IgD-negative memory B cell (primary cell): ENCODE data around the gene RYR3. TPM values are rescaled to one million over a fixed set of nuclear protein-coding genes. Genes with fewer than 3 reads are reported as not detected.

Source experiments
- H3K27ac Mint-ChIP-seq, 3 donors: one replicate each; pipeline ENCODE4 v1.8.0; 2020 to 2022; ENCODE audit warnings: mild to moderate bottlenecking in 3 of 3, mixed read lengths in 3 of 3, moderate library complexity in 1 of 3
- H3K27me3 Mint-ChIP-seq: one replicate; pipeline ENCODE4 v1.8.0; 2021; ENCODE audit warnings: mixed read lengths
- H3K36me3 Mint-ChIP-seq: one replicate; pipeline ENCODE4 v1.8.0; 2020; ENCODE audit warnings: mild to moderate bottlenecking, mixed read lengths
- H3K4me1 Mint-ChIP-seq, 3 donors: one replicate each; pipeline ENCODE4 v1.8.0; 2020 to 2022; ENCODE audit warnings: mixed read lengths in 3 of 3, mild to moderate bottlenecking in 1 of 3
- H3K4me3 Mint-ChIP-seq, 4 donors: one replicate each; pipeline ENCODE4 v1.8.0; 2020 to 2022; ENCODE audit warnings: mild to moderate bottlenecking in 4 of 4, mixed read lengths in 4 of 4, moderate library complexity in 3 of 4
- H3K9me3 Mint-ChIP-seq, 3 donors: one replicate each; pipeline ENCODE4 v1.8.0; 2020 to 2021; ENCODE audit warnings: mixed read lengths in 3 of 3, mild to moderate bottlenecking in 1 of 3
- polyA plus RNA-seq: library from polyadenylated mRNA; unstranded; fragments of 300-500 nt; fragmentation: Illumina TruSeq; gene quantifications from one replicate; pipeline ENCODE4 v1.2.3, GENCODE V29; 2021

RYR3 gene
- polyA plus RNA-seq, 1 donor from 2014 or later: 0.08 TPM

DNA sequence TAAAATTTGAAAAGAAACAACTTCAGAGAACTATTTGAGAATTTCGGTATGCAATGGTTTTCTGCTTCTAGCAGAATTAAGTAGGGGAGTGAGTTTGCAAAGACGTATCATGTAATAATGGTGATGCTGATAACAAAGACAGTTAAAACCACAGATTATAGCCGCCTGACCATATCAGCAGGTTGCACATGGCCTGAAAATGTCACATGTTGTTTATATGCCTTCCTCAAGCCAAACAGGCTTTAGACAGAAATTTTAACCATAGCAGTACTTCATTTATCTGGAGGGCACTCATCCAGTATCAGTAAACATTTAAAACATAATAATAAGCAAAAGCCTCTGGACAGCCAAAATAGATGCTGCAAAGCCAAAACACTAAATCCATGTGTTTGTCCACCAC, 131.7 kb downstream of the RYR3 start:
- Mint-ChIP-seq H3K27me3 (peaks cover 6% of the 10 kb centered on the region), H3K36me3 (no peaks in the 10 kb centered on the region), H3K9me3 (peaks cover 0 to 4% (median 3%) of the 10 kb centered on the region in 3 donors), H3K4me3 (no peak overlapping the region), H3K4me1 (no peaks in the 10 kb centered on the region), H3K27ac (no peak overlapping the region)

DNA sequence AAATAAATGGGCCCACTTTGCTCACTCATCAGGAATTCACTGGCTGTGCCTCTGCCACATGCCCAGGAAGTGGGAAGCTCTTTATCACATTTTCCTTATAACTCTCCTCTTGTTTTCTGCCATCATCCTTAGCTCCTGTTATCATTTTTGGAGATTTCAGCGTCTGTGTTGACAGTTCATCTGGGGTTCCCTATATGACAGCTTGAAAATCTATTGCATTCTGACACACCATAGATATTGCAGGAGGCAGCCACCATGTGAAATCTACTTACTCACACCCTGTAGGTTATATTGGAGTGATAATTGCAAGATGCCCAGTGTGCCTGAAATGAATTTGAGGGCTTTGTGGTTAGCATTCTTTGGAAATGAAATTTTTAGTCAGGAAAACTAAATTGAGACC, 132.9 kb downstream of the RYR3 start:
- H3K27me3 Mint-ChIP-seq: peaks cover 6% of the 10 kb centered on the region
- peaks cover 0 to 3% (median 3%) of the 10 kb centered on the region in 3 donors for H3K9me3 Mint-ChIP-seq
- no peaks in the 10 kb centered on the region for H3K4me1 Mint-ChIP-seq
- H3K36me3 Mint-ChIP-seq: no peaks in the 10 kb centered on the region
- no peak overlapping the region for H3K4me3 Mint-ChIP-seq
- H3K27ac Mint-ChIP-seq: no peak overlapping the region

GRCh38 chr15:33445984-33446383, 135.2 kb downstream of the RYR3 start:
- Mint-ChIP-seq H3K4me1 (no peaks in the 10 kb centered on the region), H3K4me3 (no peak overlapping the region), H3K36me3 (no peaks in the 10 kb centered on the region), H3K9me3 (peaks cover 0 to 3% (median 3%) of the 10 kb centered on the region in 3 donors), H3K27me3 (peaks cover 8% of the 10 kb centered on the region), H3K27ac (no peak overlapping the region)

DNA sequence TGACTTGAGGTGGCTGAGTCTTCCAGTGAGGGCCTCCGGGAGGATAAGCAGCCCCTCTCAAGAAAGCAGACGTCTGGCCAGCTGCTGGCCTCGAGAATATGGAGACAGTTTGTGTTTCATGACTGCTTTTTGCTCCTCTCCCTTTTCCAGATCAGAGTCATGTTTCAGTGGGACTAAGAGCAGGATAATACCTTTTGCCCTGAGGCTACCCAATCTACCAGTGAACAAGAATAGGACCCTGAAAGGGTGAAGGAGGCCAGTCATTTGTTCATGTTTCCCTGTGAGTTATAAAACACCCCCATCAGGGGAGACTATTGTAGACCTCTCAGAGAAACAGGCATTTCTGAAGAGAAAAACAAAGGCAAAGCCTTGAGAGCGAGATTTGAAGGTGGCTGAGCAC, 137.4 kb downstream of the RYR3 start:
- H3K27me3 Mint-ChIP-seq: peaks cover 2% of the 10 kb centered on the region
- no peaks in the 10 kb centered on the region for H3K4me1 Mint-ChIP-seq
- H3K9me3 Mint-ChIP-seq: peaks cover 0 to 3% (median 3%) of the 10 kb centered on the region in 3 donors
- H3K27ac Mint-ChIP-seq: no peak overlapping the region
- no peaks in the 10 kb centered on the region for H3K36me3 Mint-ChIP-seq
- H3K4me3 Mint-ChIP-seq: peak overlapping the region in 1 of 4 donors; percentile 33

DNA sequence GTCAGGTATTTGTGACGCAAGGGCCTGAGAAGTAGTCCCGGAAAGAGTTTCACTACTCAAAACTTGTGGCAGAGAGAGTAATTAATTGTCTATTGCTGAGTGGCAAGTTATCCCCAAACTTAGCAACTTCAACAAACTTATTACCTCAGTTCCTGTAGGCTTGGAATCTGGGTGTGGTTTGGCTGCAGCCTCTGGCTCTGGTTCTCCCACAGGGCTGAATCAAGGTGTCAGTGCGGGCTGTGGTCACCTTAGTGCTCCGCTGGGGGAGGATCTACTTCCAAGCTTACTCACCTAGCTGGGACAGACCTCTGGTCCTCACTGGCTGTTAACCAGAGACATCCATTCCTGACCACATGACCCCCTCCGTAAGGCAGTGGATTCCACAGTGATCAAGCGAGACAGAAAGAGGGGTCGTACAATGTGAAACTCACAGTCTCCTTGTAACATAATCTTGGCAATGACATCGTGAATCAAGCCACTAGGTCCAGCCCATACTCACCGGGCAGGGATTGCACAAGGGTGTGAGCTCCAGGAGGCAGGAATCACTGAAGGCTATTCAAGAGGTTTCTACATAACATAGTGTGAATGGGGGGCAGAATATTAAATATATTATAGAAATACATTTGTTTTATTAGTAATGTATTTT, 138.3 kb downstream of the RYR3 start:
- Mint-ChIP-seq H3K27me3 (peaks cover 2% of the 10 kb centered on the region), H3K4me1 (no peaks in the 10 kb centered on the region)

DNA sequence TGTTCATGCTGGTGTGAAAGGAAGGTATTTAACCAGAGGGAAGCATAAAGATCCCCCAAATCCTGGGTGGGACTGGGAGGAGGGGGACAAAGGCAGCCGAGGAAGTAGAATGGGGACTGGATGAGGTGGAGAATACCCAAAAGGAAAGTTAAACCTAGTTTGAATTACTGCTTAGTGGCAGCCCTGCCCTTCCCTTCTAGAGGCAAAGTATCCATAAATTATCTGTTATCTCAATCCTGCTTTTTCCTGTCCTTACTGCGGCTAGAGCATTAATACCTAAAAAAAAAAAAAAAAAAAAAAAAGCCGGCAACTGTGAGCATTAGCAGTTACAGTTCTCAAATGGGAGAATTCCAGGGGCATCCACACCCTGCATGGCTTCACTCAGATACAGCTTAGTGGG, 139.0 kb downstream of the RYR3 start:
- no peaks in the 10 kb centered on the region for H3K36me3 Mint-ChIP-seq
- H3K27ac Mint-ChIP-seq: no peak overlapping the region
- no peak overlapping the region for H3K4me3 Mint-ChIP-seq
- H3K9me3 Mint-ChIP-seq: peaks cover 0 to 3% (median 3%) of the 10 kb centered on the region in 3 donors
- H3K4me1 Mint-ChIP-seq: no peaks in the 10 kb centered on the region
- peaks cover 2% of the 10 kb centered on the region for H3K27me3 Mint-ChIP-seq

More for the DNA sequence above, 138.3 kb downstream of the RYR3 start:
- H3K9me3 Mint-ChIP-seq: peaks cover 0 to 3% (median 3%) of the 10 kb centered on the region in 3 donors
- no peak overlapping the region for H3K27ac Mint-ChIP-seq
- H3K36me3 Mint-ChIP-seq: no peaks in the 10 kb centered on the region
- H3K4me3 Mint-ChIP-seq: no peak overlapping the region

GRCh38 chr15:33451385-33451784, 140.6 kb downstream of the RYR3 start:
- Mint-ChIP-seq H3K27ac (no peak overlapping the region), H3K4me1 (no peaks in the 10 kb centered on the region), H3K27me3 (peaks cover 2% of the 10 kb centered on the region), H3K4me3 (no peak overlapping the region), H3K36me3 (no peaks in the 10 kb centered on the region), H3K9me3 (no peaks in the 10 kb centered on the region)

- no peak overlapping the region for H3K4me3 Mint-ChIP-seq
- H3K27me3 Mint-ChIP-seq: peaks cover 2% of the 10 kb centered on the region
- no peaks in the 10 kb centered on the region for H3K4me1 Mint-ChIP-seq
- no peaks in the 10 kb centered on the region for H3K36me3 Mint-ChIP-seq
- no peak overlapping the region for H3K27ac Mint-ChIP-seq
- peaks cover 0 to 4% (median 2%) of the 10 kb centered on the region in 3 donors for H3K9me3 Mint-ChIP-seq
Observed at GRCh38 chr15:33453761-33454160, 143.0 kb downstream of the RYR3 start.

GRCh38 chr15:33454346-33454745, 143.6 kb downstream of the RYR3 start:
- H3K27ac Mint-ChIP-seq: no peak overlapping the region
- H3K9me3 Mint-ChIP-seq: peaks cover 0 to 4% (median 2%) of the 10 kb centered on the region in 3 donors
- H3K4me1 Mint-ChIP-seq: no peaks in the 10 kb centered on the region
- peaks cover 2% of the 10 kb centered on the region for H3K27me3 Mint-ChIP-seq
- H3K36me3 Mint-ChIP-seq: no peaks in the 10 kb centered on the region
- H3K4me3 Mint-ChIP-seq: no peak overlapping the region

DNA sequence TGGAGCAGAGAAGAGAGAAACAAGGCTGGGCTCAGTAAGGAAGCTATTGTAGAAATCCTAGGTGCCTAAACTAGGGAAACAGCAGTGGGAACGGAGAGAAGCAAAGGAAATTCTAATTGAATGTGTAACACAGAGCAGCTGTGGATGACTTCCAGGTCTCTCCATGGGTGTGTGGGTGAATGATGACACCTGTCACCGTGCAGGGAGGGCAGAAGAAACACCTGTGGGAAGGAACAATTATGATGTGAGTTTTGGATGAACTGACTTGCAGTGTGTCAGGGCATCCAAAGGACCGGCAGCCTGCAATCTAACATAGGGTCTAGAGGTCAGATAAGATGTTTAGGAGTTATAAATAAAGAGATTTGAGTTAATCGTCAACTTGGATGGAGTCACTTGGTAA, 144.2 kb downstream of the RYR3 start:
- H3K27ac Mint-ChIP-seq: no peak overlapping the region
- peaks cover 0 to 4% (median 2%) of the 10 kb centered on the region in 3 donors for H3K9me3 Mint-ChIP-seq
- H3K4me1 Mint-ChIP-seq: no peaks in the 10 kb centered on the region
- H3K36me3 Mint-ChIP-seq: no peaks in the 10 kb centered on the region
- no peak overlapping the region for H3K4me3 Mint-ChIP-seq
- no peaks in the 10 kb centered on the region for H3K27me3 Mint-ChIP-seq

- H3K4me1 Mint-ChIP-seq: no peaks in the 10 kb centered on the region
- H3K4me3 Mint-ChIP-seq: no peak overlapping the region
- H3K36me3 Mint-ChIP-seq: no peaks in the 10 kb centered on the region
- peaks cover 0 to 4% (median 2%) of the 10 kb centered on the region in 3 donors for H3K9me3 Mint-ChIP-seq
- H3K27me3 Mint-ChIP-seq: no peaks in the 10 kb centered on the region
- H3K27ac Mint-ChIP-seq: no peak overlapping the region
Observed at GRCh38 chr15:33458421-33458820, 147.7 kb downstream of the RYR3 start.

DNA sequence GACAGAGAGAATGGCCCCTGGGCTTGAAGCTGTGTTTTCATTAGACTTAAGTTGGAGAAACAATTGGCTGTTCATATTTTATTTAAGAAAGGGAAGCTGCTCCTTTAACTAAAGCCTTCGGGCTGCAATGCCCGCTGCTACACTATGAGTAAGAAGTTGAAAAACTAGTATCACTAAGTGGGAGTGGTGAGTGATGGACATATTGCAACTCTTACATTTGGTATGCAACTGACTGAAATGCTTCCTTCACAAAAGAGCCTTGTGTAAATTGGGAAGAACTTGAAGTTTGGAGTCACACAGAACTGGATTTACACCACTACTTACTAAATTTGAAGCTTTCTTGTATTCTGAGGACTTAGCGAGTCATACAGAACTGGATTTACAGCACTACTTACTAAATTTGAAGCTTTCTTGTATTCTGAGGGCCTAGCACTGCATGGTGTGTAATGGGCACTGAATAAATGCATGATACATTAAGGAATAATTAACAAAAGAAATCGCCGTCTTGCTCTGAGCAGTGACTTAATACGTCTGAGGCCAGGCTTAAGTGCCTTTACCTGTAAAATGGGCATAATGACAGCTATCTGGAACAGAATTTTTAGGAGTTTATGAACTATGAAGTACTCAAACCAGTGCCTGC, 149.5 kb downstream of the RYR3 start:
- H3K27me3 Mint-ChIP-seq: no peaks in the 10 kb centered on the region
- H3K4me3 Mint-ChIP-seq: no peak overlapping the region
- no peaks in the 10 kb centered on the region for H3K36me3 Mint-ChIP-seq
- H3K9me3 Mint-ChIP-seq: peaks cover 0 to 4% (median 2%) of the 10 kb centered on the region in 3 donors
- H3K27ac Mint-ChIP-seq: no peak overlapping the region
- no peaks in the 10 kb centered on the region for H3K4me1 Mint-ChIP-seq

DNA sequence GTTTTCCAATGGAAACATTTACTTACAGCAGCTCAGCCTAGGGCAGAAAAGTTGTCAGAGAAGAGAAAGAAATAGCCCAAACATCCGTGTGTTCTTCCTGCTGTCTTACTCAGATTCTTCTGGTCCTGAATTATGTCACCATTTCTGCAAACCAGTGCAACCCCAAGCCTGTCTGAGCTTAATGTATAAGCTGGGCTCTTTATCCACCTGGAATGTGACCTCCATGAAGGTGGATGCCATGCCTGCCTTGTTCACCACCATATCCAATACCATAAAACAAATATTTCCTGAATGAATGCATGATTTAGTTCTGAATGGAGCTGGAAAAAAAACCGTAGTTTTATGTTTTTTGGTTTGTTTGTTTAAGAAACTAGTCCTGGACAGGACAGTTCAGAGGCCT, 150.9 kb downstream of the RYR3 start:
- no peaks in the 10 kb centered on the region for H3K4me1 Mint-ChIP-seq
- peaks cover 2 to 7% (median 4%) of the 10 kb centered on the region in 3 donors for H3K9me3 Mint-ChIP-seq
- no peak overlapping the region for H3K27ac Mint-ChIP-seq
- no peaks in the 10 kb centered on the region for H3K36me3 Mint-ChIP-seq
- no peak overlapping the region for H3K4me3 Mint-ChIP-seq
- H3K27me3 Mint-ChIP-seq: no peaks in the 10 kb centered on the region

DNA sequence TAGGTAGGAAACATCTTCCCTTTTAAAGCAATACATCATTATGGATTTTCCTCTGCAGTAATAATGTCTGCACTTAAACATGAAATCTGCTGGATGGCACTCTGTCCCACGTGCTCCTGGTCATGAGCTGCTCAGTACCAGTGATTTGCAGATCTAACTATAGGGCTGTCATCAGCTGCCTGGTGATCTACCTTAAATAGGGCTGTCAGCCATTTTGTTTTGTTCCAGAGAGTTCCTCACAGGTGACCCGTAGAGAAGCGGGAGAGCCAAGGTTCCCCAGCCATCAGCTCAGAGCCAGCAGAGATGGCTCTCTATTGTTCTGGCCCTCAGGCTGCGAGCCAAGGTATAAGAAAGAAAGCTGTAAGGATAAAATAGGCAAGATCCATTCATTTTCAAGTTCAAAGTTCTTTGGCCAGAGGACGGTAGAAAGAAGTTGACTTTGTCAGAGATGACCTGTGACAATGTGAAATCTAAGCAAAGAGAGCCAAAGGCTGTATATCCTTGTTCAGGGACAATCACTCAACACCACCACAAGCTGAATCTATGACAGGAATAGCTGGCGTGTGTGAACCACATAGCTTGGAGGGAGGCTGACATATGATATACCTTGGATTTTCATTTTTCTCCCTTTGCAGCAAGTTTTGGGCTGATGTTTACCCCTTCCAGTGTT, 156.5 kb downstream of the RYR3 start:
- Mint-ChIP-seq H3K9me3 (peaks cover 0 to 7% (median 0%) of the 10 kb centered on the region in 3 donors), H3K4me1 (no peaks in the 10 kb centered on the region), H3K36me3 (no peaks in the 10 kb centered on the region), H3K27me3 (no peaks in the 10 kb centered on the region), H3K4me3 (no peak overlapping the region), H3K27ac (no peak overlapping the region)

DNA sequence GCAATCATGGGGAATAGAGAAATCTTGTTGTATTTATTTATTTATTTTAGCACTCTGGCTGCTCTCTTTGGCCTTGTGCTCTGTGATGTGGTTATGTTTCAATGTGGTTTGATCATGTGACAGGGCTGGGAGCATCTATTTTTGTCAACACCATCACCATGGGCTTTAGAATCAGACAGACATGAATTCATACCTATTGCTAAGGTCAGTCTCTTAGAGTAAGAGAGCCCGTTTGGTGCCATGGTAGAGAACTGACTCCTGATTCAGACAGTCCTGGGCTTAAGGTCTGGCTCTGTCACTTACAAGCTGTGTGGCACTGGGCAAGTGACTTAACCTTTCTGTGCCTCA, 157.0 kb downstream of the RYR3 start:
- no peaks in the 10 kb centered on the region for H3K27me3 Mint-ChIP-seq
- no peaks in the 10 kb centered on the region for H3K36me3 Mint-ChIP-seq
- H3K9me3 Mint-ChIP-seq: peaks cover 0 to 7% (median 0%) of the 10 kb centered on the region in 3 donors
- H3K27ac Mint-ChIP-seq: no peak overlapping the region
- H3K4me1 Mint-ChIP-seq: no peaks in the 10 kb centered on the region
- no peak overlapping the region for H3K4me3 Mint-ChIP-seq
